Neuronal stem cell (in vitro differentiated cells): Measurements from ENCODE around the gene S1PR1.
"Not testable (repeated sequence)": the region's sequence is repeated elsewhere in the genome, so short reads cannot be mapped to it uniquely, and the experiment has no call there.

Source experiments
- DNase-seq: peaks from one replicate; pipeline ENCODE4 v3.0.0-alpha.2; 2013; ENCODE audit warnings: low spot score
- H2AFZ ChIP-seq: one replicate; pipeline ENCODE4 v1.6.1; 2013; ENCODE audit warnings: mild to moderate bottlenecking, low read length, inconsistent platforms
- H2AK5ac ChIP-seq: 2 replicates; pipeline ENCODE4 v1.6.1; 2013; ENCODE audit warnings: low read depth, mild to moderate bottlenecking, inconsistent platforms, low read length, moderate library complexity, mixed read lengths
- H2BK120ac ChIP-seq: 2 replicates; pipeline ENCODE4 v1.6.1; 2013; ENCODE audit warnings: low read depth, mild to moderate bottlenecking, inconsistent platforms, low read length, moderate library complexity, mixed read lengths
- H2BK12ac ChIP-seq: one replicate; pipeline ENCODE4 v1.6.1; 2013; ENCODE audit warnings: low read length, inconsistent platforms
- H2BK15ac ChIP-seq: 2 replicates; pipeline ENCODE4 v1.6.1; 2013; ENCODE audit warnings: mild to moderate bottlenecking, low read length, inconsistent platforms, mixed read lengths
- H2BK5ac ChIP-seq: one replicate; pipeline ENCODE4 v1.6.1; 2013; ENCODE audit warnings: inconsistent platforms, mild to moderate bottlenecking, low read length, moderate library complexity
- H3K14ac ChIP-seq: one replicate; pipeline ENCODE4 v1.6.1; 2013; ENCODE audit warnings: low read length, inconsistent platforms
- H3K18ac ChIP-seq: 2 replicates; pipeline ENCODE4 v1.6.1; 2013; ENCODE audit warnings: low read length, inconsistent platforms
- H3K23ac ChIP-seq: 2 replicates; pipeline ENCODE4 v1.6.1; 2013; ENCODE audit warnings: low read depth, mild to moderate bottlenecking, mixed read lengths, low read length, inconsistent platforms; ENCODE audit not compliant: poor library complexity
- H3K27ac ChIP-seq: replicated peaks from 3 replicates; pipeline ENCODE4 v1.5.1; 2013; ENCODE audit warnings: low read length, inconsistent platforms
- H3K27me3 ChIP-seq, 3 experiments: 2 replicates each; pipeline ENCODE4 v1.6.1; 2013; ENCODE audit warnings: low read length in 3 of 3, mild to moderate bottlenecking in 2 of 3, inconsistent platforms in 1 of 3, low read depth in 1 of 3, mixed read lengths in 1 of 3, moderate library complexity in 1 of 3; ENCODE audit not compliant: control insufficient read depth in 3 of 3, insufficient read depth in 3 of 3
- H3K36me3 ChIP-seq, 2 donors: replicated peaks in 1 of 2; 2 replicates each; pipeline ENCODE4 v1.6.1; 2013; ENCODE audit warnings: low read length in 2 of 2; ENCODE audit not compliant: control insufficient read depth in 2 of 2, insufficient read depth in 2 of 2
- H3K4ac ChIP-seq: 2 replicates; pipeline ENCODE4 v1.6.1; 2013; ENCODE audit warnings: inconsistent platforms, mild to moderate bottlenecking, low read length, moderate library complexity
- H3K4me1 ChIP-seq, 2 donors: 1 replicate in 1 of 2; 2 replicates in 1 of 2; pipeline ENCODE4 v1.6.1; 2013; ENCODE audit warnings: low read length in 2 of 2, low read depth in 1 of 2; ENCODE audit not compliant: control insufficient read depth in 2 of 2, insufficient read depth in 1 of 2
- H3K4me2 ChIP-seq: one replicate; pipeline ENCODE4 v1.6.1; 2013; ENCODE audit warnings: mild to moderate bottlenecking, low read length, inconsistent platforms; ENCODE audit not compliant: insufficient read depth, poor library complexity, severe bottlenecking
- H3K4me3 ChIP-seq, 2 donors: 2 replicates each; pipeline ENCODE4 v1.5.1; 2013; ENCODE audit warnings: low read length in 2 of 2, mild to moderate bottlenecking in 2 of 2, inconsistent platforms in 1 of 2, moderate library complexity in 1 of 2
- H3K79me1 ChIP-seq: one replicate; pipeline ENCODE4 v1.6.1; 2013; ENCODE audit warnings: low read depth, mild to moderate bottlenecking, inconsistent platforms, low read length, moderate library complexity
- H3K9ac ChIP-seq: one replicate; pipeline ENCODE4 v1.6.1; 2013; ENCODE audit warnings: mild to moderate bottlenecking, low read depth, low read length, inconsistent platforms; ENCODE audit not compliant: poor library complexity
- H3K9me3 ChIP-seq, 2 donors: replicated peaks in 1 of 2; 2 replicates each; pipeline versions ENCODE3 to v1.6.1; 2013; ENCODE audit warnings: low read length in 2 of 2, mild to moderate bottlenecking in 2 of 2, inconsistent platforms in 1 of 2, low read depth in 1 of 2, mixed read lengths in 1 of 2, moderate library complexity in 1 of 2; ENCODE audit not compliant: control insufficient read depth in 2 of 2, insufficient read depth in 1 of 2
- H4K8ac ChIP-seq: one replicate; pipeline ENCODE4 v1.6.1; 2013; ENCODE audit warnings: low read depth, mild to moderate bottlenecking, inconsistent platforms, low read length, moderate library complexity
- H4K91ac ChIP-seq: one replicate; pipeline ENCODE4 v1.6.1; 2013; ENCODE audit warnings: low read length, low read depth, mild to moderate bottlenecking, inconsistent platforms; ENCODE audit not compliant: poor library complexity
- WGBS, 2 donors: extraction: QIAGEN DNeasy Blood & Tissue Kit; methylation state at CpG; one replicate each; pipeline ENCODE4 v1.1.7; 2013; ENCODE audit warnings: missing lambda C conversion rate in 2 of 2, mixed read lengths in 1 of 2; ENCODE audit not compliant: insufficient read length in 2 of 2, insufficient replicate concordance in 1 of 2; ENCODE audit errors: extremely low coverage in 2 of 2; 5-methylcytosine and 5-hydroxymethylcytosine counted together

The S1PR1 gene

DNA sequence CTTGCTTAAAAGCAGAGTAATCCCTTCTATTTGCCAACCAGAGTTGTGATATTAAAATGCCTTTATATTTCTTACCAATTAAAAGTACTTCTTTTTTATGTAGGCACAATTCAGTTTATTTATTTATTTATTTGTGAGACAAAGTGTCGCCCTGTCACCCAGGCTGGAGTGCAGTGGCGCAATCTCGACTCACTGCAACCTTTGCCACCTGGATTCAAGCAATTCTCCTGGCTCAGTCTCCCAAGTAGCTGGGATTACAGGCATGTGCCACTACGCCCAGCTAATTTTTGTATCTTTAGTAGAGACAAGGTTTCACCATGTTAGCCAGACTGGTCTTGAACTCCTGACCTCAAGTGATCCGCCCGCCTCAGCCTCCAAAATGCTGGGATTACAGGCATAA, 17.9 kb upstream of the S1PR1 start:
- not testable (repeated sequence) for H2BK15ac ChIP-seq, H2BK5ac ChIP-seq, H3K79me1 ChIP-seq, H2BK120ac ChIP-seq, H4K91ac ChIP-seq, H3K4me3 ChIP-seq, H3K27ac ChIP-seq, H3K18ac ChIP-seq, H3K14ac ChIP-seq, H3K27me3 ChIP-seq, H3K9ac ChIP-seq, H2BK12ac ChIP-seq, H3K4me2 ChIP-seq, H3K9me3 ChIP-seq, H2AK5ac ChIP-seq, DNase-seq, H3K23ac ChIP-seq, H3K36me3 ChIP-seq, H4K8ac ChIP-seq, H3K4ac ChIP-seq, H2AFZ ChIP-seq
- peaks cover 0 to 10% of the 10 kb centered on the region in 2 donors for H3K4me1 ChIP-seq
- WGBS, 2 donors: no CpG with 5 or more reads among the region's 6 CpGs

DNA sequence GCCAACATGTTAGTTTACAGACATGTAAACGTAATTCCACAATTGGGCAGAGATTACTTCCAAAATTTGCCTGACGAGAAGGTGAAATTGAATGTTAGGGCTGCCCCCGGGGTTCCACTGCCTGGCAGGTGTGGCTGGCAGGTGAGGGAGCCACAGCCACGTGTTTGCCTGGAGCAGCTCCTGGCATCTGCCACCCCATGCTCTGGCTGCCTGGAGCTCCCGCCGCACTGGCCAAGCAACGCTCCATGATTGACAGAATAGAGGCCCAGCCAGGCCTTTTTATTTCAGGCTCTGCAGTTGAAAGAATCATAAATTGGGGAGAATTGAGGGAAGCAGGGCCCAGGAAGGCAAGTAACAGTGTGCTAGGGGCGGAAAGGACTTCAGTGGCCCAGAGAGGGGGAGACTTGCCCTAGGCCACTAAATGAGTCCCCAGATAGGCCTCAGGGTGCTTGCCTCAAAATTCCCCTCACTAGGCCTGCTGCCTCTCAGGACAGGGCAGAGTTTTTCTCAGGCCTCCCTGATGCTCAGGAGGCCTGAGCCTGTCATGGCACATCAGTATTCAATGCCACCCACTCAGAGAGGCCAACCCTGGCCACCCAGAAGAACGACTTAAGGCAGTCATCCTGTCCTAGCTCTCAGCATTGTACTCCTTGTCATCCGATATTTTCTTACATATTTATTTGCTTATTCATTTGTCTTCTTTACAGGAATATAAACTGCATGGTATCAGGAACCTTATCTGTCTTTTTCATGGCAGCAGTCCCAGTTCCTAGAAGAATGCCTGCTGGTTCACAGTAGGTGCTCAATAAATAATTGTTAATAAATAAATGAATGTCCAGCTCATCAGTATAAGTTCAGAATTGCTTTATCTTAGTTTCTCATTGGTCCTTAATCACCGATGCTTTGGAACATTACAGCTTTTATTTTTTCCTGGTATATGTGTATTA, 16.6 kb upstream of the S1PR1 start:
- Histone ChIP-seq H3K27me3 (no peaks in the 10 kb centered on the region), H3K4me2 (no peak overlapping the region), H3K18ac (peak overlapping the region; percentile 72), H3K27ac (no peak overlapping the region), H2BK120ac (no peak overlapping the region), H3K4ac (no peak overlapping the region), H3K14ac (no peak overlapping the region), H3K23ac (no peak overlapping the region), H3K79me1 (no peaks in the 10 kb centered on the region), H3K36me3 (no peaks in the 10 kb centered on the region), H3K9me3 (no peaks in the 10 kb centered on the region), H3K9ac (no peak overlapping the region), H3K4me3 (no peak overlapping the region), H2AK5ac (no peak overlapping the region), H4K91ac (no peak overlapping the region), H2AFZ (peak overlapping the region; percentile 41), H4K8ac (no peak overlapping the region), H2BK5ac (no peak overlapping the region), H2BK12ac (no peak overlapping the region), H2BK15ac (no peak overlapping the region), H3K4me1 (peaks cover 0 to 10% of the 10 kb centered on the region in 2 donors)
- WGBS, 2 donors: no CpG with 5 or more reads among the region's 11 CpGs
- no peak for DNase-seq

DNA sequence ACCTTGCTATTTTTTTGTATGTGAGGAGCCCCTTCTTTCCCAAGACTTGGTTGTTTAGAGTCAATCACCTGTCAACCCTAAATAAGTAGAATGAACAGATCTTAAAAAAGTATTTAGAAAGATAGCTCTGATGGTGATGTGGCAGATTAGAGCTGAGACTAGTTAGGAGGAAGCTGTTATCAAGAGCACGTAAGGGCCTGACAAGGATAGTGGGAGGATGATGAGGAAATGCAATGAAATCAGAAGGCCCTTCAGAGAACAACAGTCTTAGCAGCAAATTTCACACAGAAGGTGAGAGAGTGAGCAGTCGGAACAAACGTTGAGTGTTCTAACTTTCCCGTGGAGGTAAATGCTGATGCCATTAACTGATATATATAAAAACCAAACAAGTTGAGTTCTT, 15.9 kb upstream of the S1PR1 start:
- Histone ChIP-seq H3K4me2 (no peak overlapping the region), H2BK15ac (no peak overlapping the region), H2BK5ac (no peak overlapping the region), H4K8ac (no peak overlapping the region), H3K36me3 (no peaks in the 10 kb centered on the region), H2BK120ac (no peak overlapping the region), H4K91ac (no peak overlapping the region), H3K23ac (no peak overlapping the region), H3K27ac (no peak overlapping the region), H3K9me3 (no peaks in the 10 kb centered on the region), H3K4me1 (peaks cover 0 to 10% of the 10 kb centered on the region in 2 donors), H3K79me1 (no peaks in the 10 kb centered on the region), H2AFZ (no peak overlapping the region), H3K4me3 (no peak overlapping the region), H3K18ac (no peak overlapping the region), H3K4ac (no peak overlapping the region), H2BK12ac (no peak overlapping the region), H3K9ac (no peak overlapping the region), H3K14ac (no peak overlapping the region), H2AK5ac (no peak overlapping the region), H3K27me3 (no peaks in the 10 kb centered on the region)
- no peak for DNase-seq
- no CpG with 5 or more reads among the region's 4 CpGs for WGBS, 2 donors

DNA sequence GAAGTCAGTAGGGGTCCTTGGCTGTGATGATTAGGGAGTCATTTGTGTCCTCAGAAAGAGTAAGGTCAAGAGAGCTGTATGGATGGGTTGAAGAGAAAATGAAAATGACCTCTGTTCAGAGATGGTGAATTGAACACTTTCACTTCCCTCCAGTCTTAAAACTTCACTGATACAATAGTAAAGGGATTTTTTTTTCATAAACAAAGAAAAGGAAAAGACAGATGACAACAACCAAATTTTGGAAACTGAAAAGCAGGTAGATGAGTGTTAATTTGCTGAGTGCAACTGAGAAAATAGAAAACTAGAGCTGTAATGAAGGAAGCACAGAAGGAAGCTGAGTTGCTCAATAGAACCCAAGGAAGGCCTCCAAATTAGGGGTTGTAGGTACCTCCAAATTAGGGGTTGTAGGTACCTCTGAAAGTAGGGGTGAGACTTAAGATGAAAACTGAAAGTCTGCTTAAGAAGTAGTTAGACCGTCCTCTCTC, 14.8 kb upstream of the S1PR1 start:
- Histone ChIP-seq H4K8ac (no peak overlapping the region), H3K4ac (no peak overlapping the region), H3K4me1 (peaks cover 0 to 9% of the 10 kb centered on the region in 2 donors), H2BK15ac (no peak overlapping the region), H3K27ac (no peak overlapping the region), H3K9me3 (no peaks in the 10 kb centered on the region), H3K18ac (no peak overlapping the region), H3K14ac (no peak overlapping the region), H3K36me3 (no peaks in the 10 kb centered on the region), H4K91ac (no peak overlapping the region), H2AK5ac (no peak overlapping the region), H2BK120ac (no peak overlapping the region), H3K4me3 (no peak overlapping the region), H2BK12ac (no peak overlapping the region), H3K27me3 (no peaks in the 10 kb centered on the region), H2BK5ac (no peak overlapping the region), H3K23ac (no peak overlapping the region), H3K79me1 (no peaks in the 10 kb centered on the region), H2AFZ (no peak overlapping the region), H3K4me2 (no peak overlapping the region), H3K9ac (no peak overlapping the region)
- no peak for DNase-seq
- no CpG with 5 or more reads among the region's 1 CpG for WGBS, 2 donors
